Progenitor cell of endocrine pancreas (in vitro differentiated cells): ENCODE data around the gene FCN3. TPM values are rescaled to one million over a fixed set of nuclear protein-coding genes. Genes with fewer than 3 reads are reported as not detected.

Experiments
- DNase-seq: peaks from one replicate; pipeline ENCODE4 v3.0.0; 2021; ENCODE audit warnings: low spot score; ENCODE audit not compliant: unreplicated experiment
- H3K27ac Mint-ChIP-seq: 2 replicates; pipeline ENCODE4 v1.8.0; 2021; ENCODE audit warnings: mild to moderate bottlenecking, moderate library complexity, mixed read lengths
- H3K27me3 Mint-ChIP-seq: 2 replicates; pipeline ENCODE4 v1.8.0; 2021; ENCODE audit warnings: mixed read lengths
- H3K36me3 Mint-ChIP-seq: 2 replicates; pipeline ENCODE4 v1.8.0; 2022; ENCODE audit warnings: mixed read lengths; ENCODE audit not compliant: insufficient read depth
- H3K4me1 Mint-ChIP-seq: 2 replicates; pipeline ENCODE4 v1.8.0; 2021; ENCODE audit warnings: low read depth, mixed read lengths
- H3K4me3 Mint-ChIP-seq: 2 replicates; pipeline ENCODE4 v1.8.0; 2021; ENCODE audit warnings: low read depth, mild to moderate bottlenecking, moderate library complexity, mixed read lengths
- H3K9me3 Mint-ChIP-seq: 2 replicates; pipeline ENCODE4 v1.8.0; 2021; ENCODE audit warnings: low read depth, mixed read lengths
- total RNA-seq: library from RNA; stranded (reverse); gene quantifications from 2 replicates; pipeline ENCODE4 v1.2.1, GENCODE V29; 2021
- TF ChIP-seq, protein P1 (sequence below): fragments of 200-600 bp; sonication (generic); IDR thresholded peaks from one replicate; pipeline ENCODE4 v1.5.0; 2021; ENCODE audit warnings: antibody characterized with exemption, mild to moderate bottlenecking; ENCODE audit not compliant: unreplicated experiment

FCN3 gene
- total RNA-seq, 1 donor from 2014 or later: not detected

DNA sequence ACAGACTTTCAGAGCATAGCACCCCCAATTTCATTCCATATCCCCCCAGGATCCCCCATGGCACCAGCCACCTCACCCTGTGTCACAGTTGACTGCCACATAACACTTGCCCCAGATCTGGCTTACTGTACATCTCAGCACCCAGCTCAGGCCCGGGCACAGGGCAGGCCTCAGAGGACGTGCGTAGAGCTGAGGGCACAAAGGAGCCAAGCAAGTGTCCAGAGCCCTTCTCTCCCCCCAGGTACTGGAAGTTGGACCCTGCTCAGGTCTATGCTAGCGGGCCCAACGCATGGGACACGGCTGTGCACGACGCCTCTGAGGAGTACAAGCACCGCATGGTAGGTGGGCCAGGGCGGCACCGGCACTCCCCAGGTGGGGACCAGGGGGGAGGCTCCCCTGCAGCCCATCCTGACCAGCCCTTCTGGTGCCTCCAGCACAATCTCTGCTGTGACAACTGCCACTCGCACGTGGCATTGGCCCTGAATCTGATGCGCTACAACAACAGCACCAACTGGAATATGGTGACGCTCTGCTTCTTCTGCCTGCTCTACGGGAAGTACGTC is 40.8 kb downstream of the FCN3 start:
- Mint-ChIP-seq H3K4me3 (no peak overlapping the region), H3K9me3 (no peaks in the 10 kb centered on the region), H3K27ac (no peak overlapping the region), H3K4me1 (no peaks in the 10 kb centered on the region), H3K27me3 (no peaks in the 10 kb centered on the region), H3K36me3 (peaks cover 1% of the 10 kb centered on the region)
- TF ChIP-seq, protein P1, sequence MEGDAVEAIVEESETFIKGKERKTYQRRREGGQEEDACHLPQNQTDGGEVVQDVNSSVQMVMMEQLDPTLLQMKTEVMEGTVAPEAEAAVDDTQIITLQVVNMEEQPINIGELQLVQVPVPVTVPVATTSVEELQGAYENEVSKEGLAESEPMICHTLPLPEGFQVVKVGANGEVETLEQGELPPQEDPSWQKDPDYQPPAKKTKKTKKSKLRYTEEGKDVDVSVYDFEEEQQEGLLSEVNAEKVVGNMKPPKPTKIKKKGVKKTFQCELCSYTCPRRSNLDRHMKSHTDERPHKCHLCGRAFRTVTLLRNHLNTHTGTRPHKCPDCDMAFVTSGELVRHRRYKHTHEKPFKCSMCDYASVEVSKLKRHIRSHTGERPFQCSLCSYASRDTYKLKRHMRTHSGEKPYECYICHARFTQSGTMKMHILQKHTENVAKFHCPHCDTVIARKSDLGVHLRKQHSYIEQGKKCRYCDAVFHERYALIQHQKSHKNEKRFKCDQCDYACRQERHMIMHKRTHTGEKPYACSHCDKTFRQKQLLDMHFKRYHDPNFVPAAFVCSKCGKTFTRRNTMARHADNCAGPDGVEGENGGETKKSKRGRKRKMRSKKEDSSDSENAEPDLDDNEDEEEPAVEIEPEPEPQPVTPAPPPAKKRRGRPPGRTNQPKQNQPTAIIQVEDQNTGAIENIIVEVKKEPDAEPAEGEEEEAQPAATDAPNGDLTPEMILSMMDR: no peak
- DNase-seq: no peak

DNA sequence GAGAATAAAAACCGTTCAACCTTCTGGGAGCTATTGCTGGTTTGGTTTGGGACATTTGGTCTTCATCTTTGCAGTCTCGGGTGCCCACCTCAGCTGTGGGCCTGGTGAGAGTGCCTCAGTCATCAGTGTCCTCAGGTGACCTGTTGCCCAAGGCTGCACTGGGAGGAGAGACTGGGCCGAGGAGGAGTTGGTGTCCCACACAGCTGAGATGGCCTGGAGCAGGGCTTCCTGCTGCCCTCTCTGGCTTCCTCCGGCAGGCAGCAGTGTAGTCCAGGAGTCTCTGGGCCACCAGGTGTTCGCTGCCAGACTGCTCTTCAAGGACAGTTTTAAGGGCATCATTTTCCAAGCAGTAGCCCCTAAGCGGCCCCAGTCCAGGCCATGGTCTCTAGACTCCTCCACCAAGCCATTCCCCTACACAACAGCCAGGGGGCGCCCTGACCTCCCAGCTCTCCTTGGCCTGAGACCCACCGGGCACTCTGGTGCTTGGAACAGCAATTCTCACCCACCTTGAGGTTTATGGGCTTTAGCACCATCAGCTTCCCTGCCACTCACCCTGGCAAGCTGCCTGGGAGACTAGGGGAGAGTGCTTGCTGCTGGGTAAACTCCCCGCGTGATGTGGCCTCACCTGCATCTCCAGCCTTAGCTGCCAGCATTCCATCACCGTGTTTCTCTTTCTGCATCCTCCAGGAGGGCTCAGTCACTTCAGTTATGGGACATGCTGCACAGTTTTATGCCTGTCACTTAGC is 41.9 kb downstream of the FCN3 start:
- H3K36me3 Mint-ChIP-seq: peaks cover 4% of the 10 kb centered on the region
- TF ChIP-seq, protein P1: peak; percentile 77
- no peaks in the 10 kb centered on the region for H3K9me3 Mint-ChIP-seq
- no peak overlapping the region for H3K4me3 Mint-ChIP-seq
- no peaks in the 10 kb centered on the region for H3K27me3 Mint-ChIP-seq
- DNase-seq: peak; percentile 45
- no peaks in the 10 kb centered on the region for H3K4me1 Mint-ChIP-seq
- H3K27ac Mint-ChIP-seq: peak overlapping the region; percentile 13

DNA sequence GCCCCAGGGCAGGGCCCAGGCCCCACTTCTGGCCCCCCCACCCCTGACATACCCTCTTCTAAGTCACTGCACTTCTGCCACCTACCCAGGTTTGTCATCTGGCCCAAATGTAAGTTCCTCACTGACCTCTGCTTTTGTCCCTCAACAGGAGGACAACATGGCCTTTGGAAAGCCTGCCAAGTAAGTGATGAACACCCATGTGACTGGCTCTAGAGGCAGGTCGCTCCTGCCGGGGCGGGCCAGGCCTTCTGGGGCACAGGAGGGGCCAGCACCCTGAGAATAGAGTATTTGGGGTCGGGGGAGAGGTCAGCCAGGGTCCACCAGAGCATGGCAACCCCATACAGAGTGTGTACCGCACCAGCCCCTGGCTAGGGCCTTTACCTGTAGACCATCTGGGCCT is 42.7 kb downstream of the FCN3 start:
- Mint-ChIP-seq H3K27ac (no peak overlapping the region), H3K4me3 (no peak overlapping the region), H3K27me3 (no peaks in the 10 kb centered on the region), H3K4me1 (no peaks in the 10 kb centered on the region), H3K36me3 (peaks cover 4% of the 10 kb centered on the region), H3K9me3 (no peaks in the 10 kb centered on the region)
- TF ChIP-seq, protein P1: no peak
- no peak for DNase-seq

DNA sequence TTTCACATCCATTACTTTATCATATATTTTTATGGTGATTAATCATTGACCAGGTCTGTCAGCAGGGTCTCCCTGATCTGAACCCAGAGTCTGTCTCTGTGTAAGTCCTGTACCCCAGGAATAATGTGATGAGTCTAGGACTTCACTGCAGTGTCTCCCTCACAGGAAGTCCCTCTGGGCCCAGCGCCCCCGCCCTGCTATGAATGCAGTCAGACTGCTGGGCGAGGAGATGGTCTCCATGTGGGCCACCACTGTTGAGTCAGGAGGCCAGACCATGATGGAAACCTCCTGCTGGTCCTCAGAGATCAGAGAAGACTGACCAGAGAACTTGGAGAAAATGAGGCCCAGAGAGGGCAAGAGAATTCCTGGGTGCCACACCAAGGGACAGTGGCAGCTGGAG is 43.2 kb downstream of the FCN3 start:
- Mint-ChIP-seq H3K9me3 (no peaks in the 10 kb centered on the region), H3K27me3 (no peaks in the 10 kb centered on the region)
- no peak for DNase-seq

DNA sequence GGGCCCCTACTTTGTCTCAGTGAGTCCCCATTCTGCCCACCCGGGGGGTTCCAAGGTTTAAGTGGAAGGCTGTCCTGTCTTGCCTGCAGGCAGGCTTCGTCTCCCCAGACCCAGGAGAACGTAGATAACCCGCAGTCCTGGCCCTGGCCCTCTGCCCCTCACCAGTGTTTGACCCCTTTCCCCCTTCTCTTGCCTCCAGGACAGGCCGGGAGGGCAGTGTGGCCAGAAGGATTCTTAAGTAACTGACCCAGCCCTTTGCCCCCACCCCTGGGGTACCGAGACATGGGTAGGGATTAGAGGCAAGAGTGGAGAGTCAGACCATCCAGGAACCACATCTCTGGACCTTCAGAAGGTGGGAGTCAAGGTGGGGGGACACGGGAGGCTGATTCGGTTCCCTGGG is 43.8 kb downstream of the FCN3 start:
- no peak overlapping the region for H3K27ac Mint-ChIP-seq
- H3K9me3 Mint-ChIP-seq: no peaks in the 10 kb centered on the region
- DNase-seq: no peak
- no peaks in the 10 kb centered on the region for H3K4me1 Mint-ChIP-seq
- TF ChIP-seq, protein P1: no peak
- no peaks in the 10 kb centered on the region for H3K27me3 Mint-ChIP-seq
- H3K4me3 Mint-ChIP-seq: no peak overlapping the region
- H3K36me3 Mint-ChIP-seq: peaks cover 4% of the 10 kb centered on the region

More for the DNA sequence above, 43.2 kb downstream of the FCN3 start:
- Mint-ChIP-seq H3K4me3 (no peak overlapping the region), H3K27ac (no peak overlapping the region), H3K36me3 (peaks cover 2% of the 10 kb centered on the region), H3K4me1 (no peaks in the 10 kb centered on the region)
- TF ChIP-seq, protein P1: no peak
